ENCODE results near the gene UBAP1L. TPM values are rescaled to one million over a fixed set of nuclear protein-coding genes. Genes with fewer than 3 reads are reported as not detected.

Gene UBAP1L
- total and polyA plus RNA-seq, 2 donors (not counting 3 experiments of a cell fraction or from before 2014, with no cell fraction given) = 1.9 to 5.0 TPM

DNA sequence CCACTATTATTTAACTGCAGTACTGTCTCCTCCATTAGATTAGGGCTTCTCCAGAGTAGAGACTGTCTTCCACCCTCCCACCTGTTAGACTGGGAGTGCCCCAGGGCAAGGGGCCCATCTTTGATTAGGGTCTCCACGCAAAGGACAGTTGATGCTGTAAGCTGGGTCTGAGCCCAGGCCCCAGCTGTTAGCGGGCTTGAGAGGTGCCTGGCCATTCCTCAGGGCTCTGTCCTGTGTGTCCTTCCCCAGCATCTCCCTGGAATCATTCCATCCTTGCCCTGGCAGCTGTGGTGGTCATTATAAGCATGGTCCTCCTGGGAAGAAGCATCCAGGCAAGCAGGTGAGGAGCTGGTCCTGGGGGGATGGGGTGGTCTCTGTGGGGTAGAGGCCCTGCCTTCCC lies 63.7 kb downstream of the UBAP1L start:
- no peaks in the 10 kb centered on the region for H3K27me3 ChIP-seq (ENCODE audit: control insufficient read depth in 2 of 2, insufficient read depth in 2 of 2, low read length in 2 of 2)
- no peak overlapping the region for H3K4me2 ChIP-seq (ENCODE audit: insufficient read depth, low read length)
- no peaks in the 10 kb centered on the region for H4K20me1 ChIP-seq (replicated peaks; ENCODE audit: control insufficient read depth, extremely low read depth, insufficient read depth, low read length)
- H3K4me3 ChIP-seq (replicated peaks in 1 of 3; ENCODE audit: insufficient read depth in 1 of 3, low read depth in 1 of 3, low read length in 3 of 3) = no peak overlapping the region
- ChIA-PET CTCF (interaction anchor here (0.7 to 7.2 kb wide), 7 partner anchors 9 to 52 kb away, joined by 3 to 89 read pairs (median 5); partner anchors contain the start of gene KBTBD13), POLR2A (no interaction called here)
- FAIRE-seq = no peak
- no peak for DNase-seq (ENCODE audit: low read depth, low spot score)
- dilution Hi-C loops (cut with MboI; ENCODE audit: extremely low pct_ligation_motif_present, low sequenced_read_pairs) = no loop called here
- H3K36me3 ChIP-seq (ENCODE audit: control insufficient read depth in 2 of 2, extremely low read depth in 1 of 2, insufficient read depth in 2 of 2, low read length in 2 of 2) = no peaks in the 10 kb centered on the region
- no peak overlapping the region for H3K27ac ChIP-seq (ENCODE audit: insufficient read depth, low read depth, low read length)
- no peak overlapping the region for H2AFZ ChIP-seq (ENCODE audit: low read depth, low read length)
- no peaks in the 10 kb centered on the region for H3K9me3 ChIP-seq (replicated peaks; ENCODE audit: control insufficient read depth, insufficient read depth, low read length)
- TF ChIP-seq, protein P1, sequence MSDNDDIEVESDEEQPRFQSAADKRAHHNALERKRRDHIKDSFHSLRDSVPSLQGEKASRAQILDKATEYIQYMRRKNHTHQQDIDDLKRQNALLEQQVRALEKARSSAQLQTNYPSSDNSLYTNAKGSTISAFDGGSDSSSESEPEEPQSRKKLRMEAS (IDR thresholded peaks at IDR 0.05; ENCODE audit: insufficient read depth, insufficient read length) = no peak
- TF ChIP-seq, protein P2, sequence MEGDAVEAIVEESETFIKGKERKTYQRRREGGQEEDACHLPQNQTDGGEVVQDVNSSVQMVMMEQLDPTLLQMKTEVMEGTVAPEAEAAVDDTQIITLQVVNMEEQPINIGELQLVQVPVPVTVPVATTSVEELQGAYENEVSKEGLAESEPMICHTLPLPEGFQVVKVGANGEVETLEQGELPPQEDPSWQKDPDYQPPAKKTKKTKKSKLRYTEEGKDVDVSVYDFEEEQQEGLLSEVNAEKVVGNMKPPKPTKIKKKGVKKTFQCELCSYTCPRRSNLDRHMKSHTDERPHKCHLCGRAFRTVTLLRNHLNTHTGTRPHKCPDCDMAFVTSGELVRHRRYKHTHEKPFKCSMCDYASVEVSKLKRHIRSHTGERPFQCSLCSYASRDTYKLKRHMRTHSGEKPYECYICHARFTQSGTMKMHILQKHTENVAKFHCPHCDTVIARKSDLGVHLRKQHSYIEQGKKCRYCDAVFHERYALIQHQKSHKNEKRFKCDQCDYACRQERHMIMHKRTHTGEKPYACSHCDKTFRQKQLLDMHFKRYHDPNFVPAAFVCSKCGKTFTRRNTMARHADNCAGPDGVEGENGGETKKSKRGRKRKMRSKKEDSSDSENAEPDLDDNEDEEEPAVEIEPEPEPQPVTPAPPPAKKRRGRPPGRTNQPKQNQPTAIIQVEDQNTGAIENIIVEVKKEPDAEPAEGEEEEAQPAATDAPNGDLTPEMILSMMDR (IDR thresholded peaks at IDR 0.05; ENCODE audit: extremely low read depth in 1 of 2, insufficient read depth in 1 of 2, low read depth in 1 of 2, low read length in 2 of 2) = no peak
- TF ChIP-seq JUN (IDR thresholded peaks at IDR 0.05; ENCODE audit: borderline replicate concordance, insufficient read depth, insufficient read length, low read depth) = no peak
- no peak for TF ChIP-seq FOS (IDR thresholded peaks at IDR 0.05; ENCODE audit: borderline replicate concordance, insufficient read depth, low read length)
- TF ChIP-seq POLR2AphosphoS5 (IDR thresholded peaks at IDR 0.05; ENCODE audit: insufficient read depth, low read depth, low read length) = no peak
- no peak for TF ChIP-seq EZH2 (IDR thresholded peaks at IDR 0.05; ENCODE audit: borderline replicate concordance, low read depth, low read length, severe bottlenecking)
- TF ChIP-seq GATA2 (IDR thresholded peaks at IDR 0.05; ENCODE audit: insufficient read depth, insufficient read length, low read depth, low read length) = no peak
- no peak for TF ChIP-seq POLR2A (IDR thresholded peaks at IDR 0.05; ENCODE audit: low read depth, low read length)
- BruUV-seq (replicated peaks) = no TSS peak
- intact Hi-C loops (cut with micrococcal nuclease) = no loop called here
- no peaks in the 10 kb centered on the region for H3K9me1 ChIP-seq (replicated peaks; ENCODE audit: control insufficient read depth, extremely low read depth, insufficient read depth, low read length)
- H3K79me2 ChIP-seq (ENCODE audit: control insufficient read depth, insufficient read depth, low read length) = no peaks in the 10 kb centered on the region
- H3K4me1 ChIP-seq (ENCODE audit: control insufficient read depth, extremely low read depth, insufficient read depth, low read length) = peaks cover 11% of the 10 kb centered on the region
- H3K9ac ChIP-seq (replicated peaks; ENCODE audit: extremely low read depth, insufficient read depth, low read length) = no peak overlapping the region
